ENCODE measurements around the gene PTPRN2. TPM values are rescaled to one million over a fixed set of nuclear protein-coding genes. Genes with fewer than 3 reads are reported as not detected.

The PTPRN2 gene
- total and polyA plus RNA-seq, 2 of the 8 experiments (the other 6 are each of a cell fraction or from before 2014, with no cell fraction given) = 2.6 to 4.5 TPM

- FAIRE-seq (no peak), DNase-seq (ENCODE audit: low read depth in 1 of 2, low spot score in 2 of 2) (no peak)
- Histone ChIP-seq H4K8ac (ENCODE audit: extremely low read depth, insufficient read depth, low read length) (no peak overlapping the region), H3K18ac (ENCODE audit: extremely low read depth, low read length) (no peak overlapping the region), H2BK12ac (ENCODE audit: low read depth, low read length) (no peak overlapping the region), H3K14ac (ENCODE audit: insufficient read length) (no peak overlapping the region), H4K20me1 (replicated peaks in 1 of 2; ENCODE audit: control insufficient read depth in 1 of 2, insufficient read depth in 2 of 2, low read length in 2 of 2) (no peaks in the 10 kb centered on the region), H3K23me2 (ENCODE audit: low read depth, low read length) (no peaks in the 10 kb centered on the region; the same call in 1 of the 2 replicates), H3K9ac (replicated peaks in 1 of 4; ENCODE audit: extremely low read depth in 1 of 4, low read depth in 3 of 4, low read length in 3 of 4) (no peak overlapping the region), H3K36me3 (ENCODE audit: control insufficient read depth in 2 of 4, insufficient read depth in 4 of 4, low read length in 3 of 4) (no peaks in the 10 kb centered on the region), H3K23ac (ENCODE audit: insufficient read length) (no peak overlapping the region), H3K4ac (replicated peaks; ENCODE audit: insufficient read length, low read depth, low read length) (no peak overlapping the region), H3K79me2 (ENCODE audit: control insufficient read depth in 1 of 2, insufficient read depth in 2 of 2, low read length in 2 of 2) (no peaks in the 10 kb centered on the region), H3K4me3 (ENCODE audit: extremely low read depth in 1 of 4, insufficient read depth in 2 of 4, low read depth in 3 of 4, low read length in 4 of 4) (no peak overlapping the region), H2AFZ (ENCODE audit: low read length) (no peak overlapping the region), H2BK15ac (ENCODE audit: low read length) (no peak overlapping the region), H4K91ac (replicated peaks; ENCODE audit: insufficient read length, low read length) (no peak overlapping the region), H3K4me1 (replicated peaks in 1 of 4; ENCODE audit: control insufficient read depth in 3 of 4, insufficient read depth in 4 of 4, low read length in 3 of 4) (peaks cover 0 to 9% (median 4%) of the 10 kb centered on the region in 4 experiments; a peak in 3 of 7 replicates), H2BK20ac (ENCODE audit: low read length) (no peak overlapping the region), H2AK5ac (ENCODE audit: low read depth, low read length) (no peak overlapping the region), H3K4me2 (ENCODE audit: insufficient read depth in 1 of 2, low read depth in 2 of 2, low read length in 2 of 2) (no peak overlapping the region), H3K9me3 (ENCODE audit: insufficient read depth in 2 of 2, low read depth in 1 of 2, low read length in 1 of 2) (no peaks in the 10 kb centered on the region), H4K5ac (ENCODE audit: insufficient read length, low read depth, low read length) (no peak overlapping the region), H2BK5ac (ENCODE audit: low read depth, low read length) (no peak overlapping the region), H3K56ac (replicated peaks; ENCODE audit: insufficient read length, low read depth, low read length) (no peak overlapping the region), H3K27ac (ENCODE audit: low read depth, low read length) (no peak overlapping the region), H2BK120ac (replicated peaks; ENCODE audit: low read depth, low read length) (no peak overlapping the region), H3K79me1 (ENCODE audit: low read depth, low read length) (no peaks in the 10 kb centered on the region), H3K27me3 (replicated peaks in 1 of 4; ENCODE audit: control insufficient read depth in 3 of 4, extremely low read depth in 1 of 4, insufficient read depth in 3 of 4, low read length in 3 of 4) (peaks cover 0 to 4% (median 1%) of the 10 kb centered on the region in 4 experiments; a peak in 3 of 7 replicates)
- WGBS, 2 experiments (ENCODE audit: extremely low coverage in 1 of 2, insufficient coverage in 1 of 2, insufficient read length in 1 of 2, insufficient replicate concordance in 2 of 2, low coverage in 1 of 2, low lambda C conversion rate in 2 of 2, missing lambda C conversion rate in 1 of 2) = 89% methylated on average over 8 of the region's 8 CpGs; no CpG with 5 or more reads in 1 of the 2 experiments
- ChIA-PET POLR2A (ENCODE audit: partially characterized antibody) (no interaction called here), CTCF (ENCODE audit: partially characterized antibody) (interaction anchor here (1.0 kb wide), 1 partner anchor 320 kb away, joined by 5 read pairs; no protein-coding TSS in a partner anchor)
- TF ChIP-seq BCL11A (IDR thresholded peaks at IDR 0.05; ENCODE audit: low read depth in 2 of 2, low read length in 2 of 2) (no peak), RNF2 (IDR thresholded peaks at IDR 0.05; ENCODE audit: borderline replicate concordance, low read depth, low read length, missing control alignments, poor library complexity, severe bottlenecking) (no peak), E2F6 (IDR thresholded peaks at IDR 0.05) (no peak), KDM5A (IDR thresholded peaks at IDR 0.05; ENCODE audit: low read length) (no peak), SIN3A (conservative IDR thresholded peaks at IDR 0.05 in 1 of 2, IDR thresholded peaks at IDR 0.05 in 1 of 2; ENCODE audit: low read depth in 1 of 2, low read length in 2 of 2) (no peak)
Measured at GRCh38 chr7:157569967-157570366, 1017.7 kb downstream of the PTPRN2 start.

Measured in H1 (cell line).